OCI-LY1 (cell line): Measurements from ENCODE around the gene SPATA31D4.

Experiments
- CTCF ChIP-seq: fragments of 200-600 bp; sonication (generic), shearing (Covaris generic); IDR thresholded peaks from 2 replicates; pipeline ENCODE4 v1.5.1; 2017; ENCODE audit warnings: mild to moderate bottlenecking, antibody characterized with exemption, low read length, moderate library complexity, mixed read lengths
- EZH2 ChIP-seq: fragments of 200-600 bp; sonication (generic), shearing (Covaris generic); IDR thresholded peaks from 2 replicates; pipeline ENCODE4 v1.8.0; 2017; ENCODE audit warnings: borderline replicate concordance, mixed run types, mild to moderate bottlenecking, antibody characterized with exemption, low read length, moderate library complexity, mixed read lengths

DNA sequence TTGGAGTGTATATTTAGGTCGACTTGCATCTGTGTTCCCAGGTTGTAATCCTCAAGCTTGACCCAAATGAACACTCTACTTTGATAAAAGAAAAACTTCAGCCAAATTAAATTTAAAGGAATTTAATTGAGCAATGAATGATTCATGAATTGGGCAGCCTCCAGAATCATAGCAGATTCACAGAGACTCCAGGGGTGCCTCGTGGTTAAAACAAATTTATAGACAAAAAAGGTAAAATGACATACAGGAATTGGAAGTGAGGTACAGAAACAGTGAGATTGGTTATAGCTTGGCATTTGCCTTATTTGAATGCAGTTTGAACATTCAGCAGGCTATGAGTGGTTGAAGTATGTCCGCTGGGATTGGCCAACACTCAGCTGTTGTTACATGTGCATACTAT, 21.6 kb upstream of the SPATA31D4 start:
- TF ChIP-seq CTCF (no peak), EZH2 (no peak)
